Neuron (in vitro differentiated cells): Measurements from ENCODE around the gene C17orf78.
"Not testable (repeated sequence)": the region's sequence is repeated elsewhere in the genome, so short reads cannot be mapped to it uniquely, and the experiment has no call there.

Source experiments
- H2AFZ ChIP-seq: one replicate; pipeline ENCODE4 v1.6.1; 2013; ENCODE audit warnings: low read depth, mild to moderate bottlenecking, inconsistent platforms, low read length, moderate library complexity
- H3K27me3 ChIP-seq: one replicate; pipeline ENCODE4 v1.6.1; 2013; ENCODE audit warnings: low read length; ENCODE audit not compliant: insufficient read depth
- H3K36me3 ChIP-seq: one replicate; pipeline ENCODE4 v1.6.1; 2013; ENCODE audit warnings: low read length; ENCODE audit not compliant: insufficient read depth
- H3K4me1 ChIP-seq: one replicate; pipeline ENCODE4 v1.6.1; 2013; ENCODE audit warnings: low read length; ENCODE audit not compliant: insufficient read depth
- H3K4me3 ChIP-seq: 2 replicates; pipeline ENCODE4 v1.5.1; 2013; ENCODE audit warnings: mild to moderate bottlenecking, low read length, moderate library complexity
- H3K9me3 ChIP-seq: one replicate; pipeline ENCODE4 v1.6.1; 2013; ENCODE audit warnings: low read length

C17orf78 gene

DNA sequence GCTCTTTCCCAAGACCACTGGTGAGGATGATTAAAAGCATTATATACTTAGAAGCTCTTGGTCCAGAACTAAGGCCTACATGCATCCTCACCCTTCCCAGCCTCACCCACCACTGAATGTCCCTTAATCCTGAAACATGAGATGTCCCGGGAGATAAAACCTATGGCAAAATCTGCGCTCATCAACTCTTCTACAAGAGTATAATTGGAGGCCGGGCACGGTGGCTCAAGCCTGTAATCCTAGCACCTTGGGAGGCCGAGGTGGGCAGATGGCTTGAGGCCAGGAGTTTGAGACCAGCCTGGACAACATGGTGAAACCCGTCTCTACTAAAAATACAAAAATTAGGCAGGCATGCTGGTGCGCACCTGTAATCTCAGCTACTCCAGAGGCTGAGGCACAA, 17.6 kb downstream of the C17orf78 start:
- Histone ChIP-seq H3K36me3 (no peaks in the 10 kb centered on the region), H2AFZ (no peak overlapping the region), H3K27me3 (no peaks in the 10 kb centered on the region), H3K9me3 (no peaks in the 10 kb centered on the region), H3K4me1 (no peaks in the 10 kb centered on the region), H3K4me3 (no peak overlapping the region)

DNA sequence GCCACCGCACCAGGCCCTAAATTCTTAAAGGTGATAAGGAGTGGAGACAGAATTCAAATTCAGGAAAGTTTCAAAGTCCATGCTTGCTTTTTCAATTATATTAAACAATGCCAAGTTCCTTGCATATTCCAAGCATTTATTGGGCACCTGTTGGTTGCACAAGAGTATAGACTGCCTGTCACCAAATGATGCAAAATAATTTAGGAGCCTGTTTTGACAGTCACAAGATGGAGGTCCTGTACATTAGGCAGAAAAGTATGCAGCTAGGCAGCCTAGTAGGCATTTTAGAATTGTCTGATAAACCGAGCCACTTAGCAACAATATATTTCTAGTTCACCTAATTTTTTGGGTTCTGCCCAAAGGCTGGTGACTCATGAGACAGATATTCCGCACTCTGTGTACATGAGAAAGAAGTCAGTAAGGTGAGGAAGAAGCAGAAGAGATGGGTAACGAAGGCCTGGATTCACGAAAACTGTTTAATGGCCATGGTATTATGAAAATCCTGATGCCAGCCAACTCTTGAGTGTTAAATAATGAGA, 23.5 kb downstream of the C17orf78 start:
- Histone ChIP-seq H3K36me3 (no peaks in the 10 kb centered on the region), H3K4me3 (no peak overlapping the region), H3K9me3 (no peaks in the 10 kb centered on the region), H3K4me1 (no peaks in the 10 kb centered on the region), H2AFZ (no peak overlapping the region), H3K27me3 (no peaks in the 10 kb centered on the region)

DNA sequence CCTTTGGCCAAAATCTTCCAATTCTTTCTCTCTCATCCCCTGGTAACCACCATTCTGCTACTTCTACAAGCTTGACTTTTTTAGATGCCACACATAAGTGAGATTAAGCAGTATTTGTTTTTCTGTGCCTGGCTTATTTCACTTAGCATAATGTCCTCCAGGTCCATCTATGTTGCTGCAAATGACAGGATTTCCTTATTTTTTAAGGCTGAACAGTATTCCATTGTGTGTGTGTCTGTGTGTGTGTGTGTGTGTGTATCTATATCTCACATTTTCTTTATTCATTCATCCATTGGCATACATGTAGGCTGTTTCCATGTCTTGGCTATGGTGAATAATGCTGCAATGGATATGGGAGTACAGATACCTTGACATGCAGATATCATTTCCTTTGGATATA, 24.7 kb downstream of the C17orf78 start:
- Histone ChIP-seq H3K9me3 (no peaks in the 10 kb centered on the region), H2AFZ (no peak overlapping the region), H3K4me1 (peaks cover 3% of the 10 kb centered on the region), H3K4me3 (no peak overlapping the region), H3K36me3 (no peaks in the 10 kb centered on the region), H3K27me3 (no peaks in the 10 kb centered on the region)

DNA sequence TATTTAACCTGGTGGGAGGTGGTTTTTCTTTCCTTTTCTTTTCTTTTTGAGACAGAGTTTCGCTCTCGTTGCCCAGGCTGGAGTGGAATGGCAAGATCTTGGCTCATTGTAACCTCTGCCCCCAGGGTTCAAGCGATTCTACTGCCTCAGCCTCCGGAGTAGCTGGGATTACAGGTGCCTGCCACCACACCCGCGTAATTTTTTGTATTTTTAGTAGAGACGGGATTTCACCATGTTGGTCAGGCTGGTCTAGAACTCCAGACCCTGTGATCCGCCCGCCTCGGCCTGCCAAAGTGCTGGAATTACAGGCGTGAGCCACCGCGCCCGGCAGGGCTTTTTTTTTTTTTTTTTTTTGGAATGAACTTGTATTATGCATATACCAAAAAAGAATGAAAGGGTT, 29.7 kb downstream of the C17orf78 start:
- H2AFZ ChIP-seq, H3K36me3 ChIP-seq, H3K27me3 ChIP-seq, H3K4me1 ChIP-seq, H3K9me3 ChIP-seq: not testable (repeated sequence)
- H3K4me3 ChIP-seq = peak overlapping the region; percentile 63

DNA sequence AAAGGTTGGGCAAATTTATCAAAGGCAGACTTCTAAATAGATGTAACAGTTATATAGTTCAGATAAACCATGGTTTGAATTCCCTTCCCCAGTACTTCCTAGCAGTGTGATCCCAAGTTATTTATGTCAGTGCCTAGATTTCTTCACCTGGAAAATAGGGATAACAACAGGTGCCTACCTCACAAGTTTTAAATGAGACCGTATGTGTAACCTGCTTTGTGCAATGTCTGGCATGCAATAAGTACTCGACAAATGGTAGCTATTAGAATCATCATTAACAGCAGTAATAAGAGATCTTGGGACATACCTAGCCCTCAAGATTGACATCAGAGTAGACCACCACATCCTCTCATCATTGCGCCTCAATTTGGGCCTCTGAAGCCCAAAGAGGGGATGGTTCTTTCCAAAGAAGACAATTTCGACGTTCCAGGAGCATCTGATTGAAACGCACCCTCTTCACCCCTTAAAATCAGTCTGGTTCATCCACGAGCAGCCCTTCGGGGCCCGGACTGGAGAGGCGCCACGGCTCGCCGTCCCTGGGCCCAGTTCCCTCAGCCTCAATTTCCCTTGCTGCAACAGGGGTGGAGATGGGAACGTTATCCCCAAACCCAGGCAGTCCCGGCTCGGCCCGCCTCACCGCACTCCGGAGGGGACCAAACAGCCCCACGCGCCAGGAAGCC, 30.3 kb downstream of the C17orf78 start:
- Histone ChIP-seq H3K27me3 (no peaks in the 10 kb centered on the region), H2AFZ (peak overlapping the region; percentile 72), H3K36me3 (peaks cover 7% of the 10 kb centered on the region), H3K4me1 (peaks cover 6% of the 10 kb centered on the region), H3K9me3 (no peaks in the 10 kb centered on the region), H3K4me3 (peak overlapping the region; percentile 63)

DNA sequence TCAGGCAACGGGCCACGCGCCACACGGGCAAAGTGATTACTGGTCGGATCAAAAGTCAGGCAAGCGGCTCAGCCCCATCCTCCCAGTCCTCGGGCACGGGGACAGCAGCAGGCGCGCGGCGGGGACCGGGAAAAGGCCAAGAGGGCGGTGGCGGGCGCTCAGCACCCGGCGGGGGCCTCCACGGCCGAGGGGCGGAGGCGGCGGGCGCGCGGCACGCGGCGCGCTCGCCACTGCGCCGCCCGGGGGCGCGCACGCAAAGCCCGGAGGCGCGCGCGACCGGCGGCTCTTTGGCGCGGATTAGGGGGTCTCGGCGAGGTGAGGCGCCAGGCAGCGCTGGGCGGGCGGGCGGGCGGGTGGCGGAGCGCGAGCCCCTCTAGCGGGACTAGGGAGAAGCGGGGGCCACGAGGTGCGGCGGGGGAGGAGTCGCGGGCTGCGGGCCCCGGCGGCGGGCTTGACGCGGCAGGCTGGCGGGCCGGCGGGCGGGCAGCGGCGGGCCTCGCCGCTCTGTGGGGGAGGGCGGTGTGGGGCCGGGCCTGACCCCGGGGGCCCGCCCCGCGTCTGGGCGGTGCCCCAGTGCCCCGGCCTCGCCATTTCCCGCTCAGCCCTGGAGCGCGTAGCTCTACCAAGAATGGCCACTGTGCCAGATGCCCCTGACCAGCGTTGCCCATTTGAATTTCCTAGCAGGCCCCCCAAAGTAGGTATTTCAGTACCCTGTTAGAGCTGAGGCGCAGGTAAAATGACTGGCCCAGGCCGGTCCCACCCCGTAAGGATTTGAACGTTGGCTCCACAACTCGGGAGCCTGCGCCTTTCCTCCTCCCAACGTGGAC, 31.1 kb downstream of the C17orf78 start, which contains the start of the genes ACACA and TADA2A:
TSS of gene ACACA (minus strand) at position 202 of the 827 bp plus-strand sequence. CDS start 537 bp downstream, outside the sequence.
TSS of gene TADA2A (plus strand) at position 252 of the 827 bp plus-strand sequence. CDS start 4,480 bp downstream, outside the sequence.
- Histone ChIP-seq H3K27me3 (no peaks in the 10 kb centered on the region), H3K36me3 (peaks cover 14% of the 10 kb centered on the region), H3K9me3 (no peaks in the 10 kb centered on the region), H3K4me1 (peaks cover 6% of the 10 kb centered on the region), H2AFZ (peak within 1 kb of the TSS; percentile 72), H3K4me3 (peak within 1 kb of the TSS; percentile 64)

DNA sequence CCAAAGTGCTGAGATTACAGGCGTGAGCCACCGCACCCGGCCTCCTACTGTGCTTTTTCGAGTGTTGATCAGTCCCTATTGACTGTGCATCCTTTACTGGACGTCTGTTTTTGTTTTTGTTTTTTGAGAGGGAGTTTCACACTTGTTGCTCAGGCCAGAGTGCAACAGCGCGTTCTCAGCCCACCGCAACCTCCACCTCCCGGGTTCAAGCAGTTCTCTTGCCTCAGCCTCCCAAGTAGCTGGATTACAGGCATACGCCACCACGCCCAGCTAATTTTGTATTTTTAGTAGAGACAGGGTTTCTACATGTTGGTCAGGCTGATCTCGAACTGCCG, 32.3 kb downstream of the C17orf78 start:
- H3K9me3 ChIP-seq, H3K4me3 ChIP-seq, H3K27me3 ChIP-seq, H3K4me1 ChIP-seq, H2AFZ ChIP-seq: not testable (repeated sequence)
- peaks cover 19% of the 10 kb centered on the region for H3K36me3 ChIP-seq

DNA sequence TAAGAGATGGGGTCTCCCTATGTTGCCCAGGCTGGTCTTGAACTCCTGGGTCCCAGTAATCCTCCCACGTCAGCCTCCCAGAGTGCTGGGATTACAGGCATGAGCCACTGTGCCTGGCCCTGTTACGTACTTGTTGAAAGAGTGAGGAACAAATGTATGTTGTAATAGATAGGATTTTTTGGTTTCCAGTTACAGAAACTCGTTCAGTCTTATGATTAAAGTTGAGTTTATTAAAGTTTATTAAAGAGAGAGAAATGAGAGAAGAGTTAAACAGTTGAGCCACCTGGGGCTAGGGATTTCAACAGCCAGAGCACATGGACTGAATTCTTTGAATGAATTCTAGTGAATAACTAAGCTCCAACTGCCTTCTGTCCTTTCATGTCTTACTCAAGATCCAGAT, 34.6 kb downstream of the C17orf78 start:
- Histone ChIP-seq H3K4me1 (peaks cover 3% of the 10 kb centered on the region), H3K4me3 (no peak overlapping the region), H2AFZ (no peak overlapping the region), H3K9me3 (no peaks in the 10 kb centered on the region), H3K27me3 (no peaks in the 10 kb centered on the region), H3K36me3 (peaks cover 40% of the 10 kb centered on the region)

DNA sequence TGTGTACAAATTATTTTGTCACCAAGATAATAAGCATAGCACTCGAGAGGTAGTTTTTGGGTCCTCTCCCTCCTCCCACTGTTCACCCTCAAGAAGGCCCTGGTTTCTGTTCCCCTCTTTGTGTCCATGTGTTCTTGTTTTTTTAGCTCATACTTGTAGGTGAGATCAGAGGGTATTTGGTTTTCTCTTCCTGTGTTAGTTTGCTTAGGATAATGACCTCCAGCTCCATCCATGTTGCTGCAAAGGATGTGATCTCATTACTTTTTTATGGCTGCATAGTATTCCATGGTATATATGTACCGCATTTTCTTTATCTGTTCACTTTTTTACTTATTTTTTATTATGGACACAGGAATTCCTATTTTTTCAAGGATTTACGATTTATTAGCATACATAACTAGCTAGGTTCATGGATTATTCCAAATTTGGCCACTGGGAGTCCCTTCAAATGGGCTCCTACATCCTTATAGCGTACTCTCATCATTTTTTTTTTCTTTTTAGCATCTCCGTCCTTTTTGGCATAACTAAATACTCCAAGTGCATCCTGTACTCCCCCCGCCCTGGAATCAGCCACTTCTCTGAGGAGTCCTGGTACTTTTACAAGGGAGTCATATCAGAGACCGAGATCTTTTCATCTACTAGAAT, 38.2 kb downstream of the C17orf78 start:
- Histone ChIP-seq H3K9me3 (no peaks in the 10 kb centered on the region), H3K4me3 (no peak overlapping the region), H3K27me3 (no peaks in the 10 kb centered on the region), H3K4me1 (no peaks in the 10 kb centered on the region), H2AFZ (no peak overlapping the region), H3K36me3 (peaks cover 53% of the 10 kb centered on the region)

DNA sequence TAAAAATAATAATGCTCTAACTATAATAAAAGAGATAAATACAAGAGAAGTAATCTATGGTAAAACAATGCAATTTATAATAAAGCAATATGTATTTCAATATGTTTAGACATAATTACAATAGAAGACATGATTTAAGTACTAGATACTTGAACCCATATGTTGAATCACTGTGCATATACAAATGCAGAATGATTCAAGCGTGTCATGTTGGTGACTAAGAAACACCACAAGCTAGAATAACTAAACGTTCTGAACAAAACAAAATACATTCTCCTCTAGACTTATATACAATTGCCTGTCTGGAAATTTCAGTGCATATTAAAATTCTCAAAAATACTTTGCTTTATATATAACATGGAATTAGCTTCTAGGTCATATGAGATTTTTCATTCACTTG, 42.1 kb downstream of the C17orf78 start:
- Histone ChIP-seq H2AFZ (no peak overlapping the region), H3K4me3 (no peak overlapping the region), H3K9me3 (no peaks in the 10 kb centered on the region), H3K4me1 (no peaks in the 10 kb centered on the region), H3K27me3 (no peaks in the 10 kb centered on the region), H3K36me3 (peaks cover 56% of the 10 kb centered on the region)

DNA sequence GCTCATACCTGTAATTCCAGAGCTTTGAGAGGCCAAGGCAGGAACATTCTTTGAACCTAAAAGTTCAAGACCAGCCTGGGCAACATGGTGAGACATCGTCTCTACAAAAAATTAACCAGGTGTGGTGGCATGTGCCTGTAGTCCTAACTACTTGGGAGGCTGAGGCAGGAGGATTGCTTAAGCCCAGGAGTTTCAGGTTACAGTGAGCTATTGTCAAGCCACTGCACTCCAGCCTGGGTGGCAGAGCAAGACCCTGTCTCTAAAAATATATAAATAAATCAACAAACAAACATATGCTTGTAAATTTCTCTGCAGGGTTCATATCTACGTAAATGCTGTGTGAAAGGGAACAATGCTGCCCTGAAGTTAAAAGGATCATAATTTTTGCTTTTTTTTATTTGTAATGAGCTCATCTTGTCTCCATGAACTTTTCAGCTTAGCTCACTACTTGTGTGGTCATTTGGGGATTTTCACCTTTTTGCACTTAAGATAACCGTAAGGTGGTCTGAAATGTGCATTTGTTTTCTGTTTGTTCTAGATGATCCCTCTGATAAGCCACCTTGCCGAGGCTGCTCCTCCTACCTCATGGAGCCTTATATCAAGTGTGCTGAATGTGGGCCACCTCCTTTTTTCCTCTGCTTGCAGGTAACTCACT, 47.3 kb downstream of the C17orf78 start:
- H3K9me3 ChIP-seq = no peaks in the 10 kb centered on the region
- H2AFZ ChIP-seq = no peak overlapping the region
- no peaks in the 10 kb centered on the region for H3K27me3 ChIP-seq
- peaks cover 65% of the 10 kb centered on the region for H3K36me3 ChIP-seq
- no peak overlapping the region for H3K4me3 ChIP-seq
- no peaks in the 10 kb centered on the region for H3K4me1 ChIP-seq

DNA sequence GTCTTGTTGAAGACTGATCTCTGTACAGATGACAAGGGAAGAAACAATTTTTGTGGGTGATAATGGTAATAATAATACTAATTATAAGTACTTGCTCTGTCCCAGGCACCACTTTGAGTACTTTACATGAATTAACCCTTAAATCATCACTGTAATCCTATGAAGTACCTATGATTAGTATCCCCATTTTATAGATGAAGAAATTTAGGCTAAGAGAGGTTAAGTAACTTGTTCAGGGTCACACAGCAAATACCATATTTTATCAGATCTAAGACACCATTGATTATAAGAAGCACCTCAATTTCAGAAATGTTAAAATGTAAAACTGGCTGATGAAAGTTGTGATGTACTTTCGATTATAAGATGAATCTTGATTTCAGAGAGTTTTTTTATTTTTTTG, 49.5 kb downstream of the C17orf78 start:
- Histone ChIP-seq H3K36me3 (peaks cover 66% of the 10 kb centered on the region), H3K4me1 (no peaks in the 10 kb centered on the region), H3K27me3 (no peaks in the 10 kb centered on the region), H3K4me3 (no peak overlapping the region), H3K9me3 (no peaks in the 10 kb centered on the region), H2AFZ (no peak overlapping the region)
